Kidney (tissue), 14 donors: ENCODE results near the gene SH3BGRL2. TPM values are rescaled to one million over a fixed set of nuclear protein-coding genes. Genes with fewer than 3 reads are reported as not detected.

Experiments
- DNase-seq, 5 donors: peaks; one replicate each; pipeline ENCODE4 v3.0.0-alpha.2; 2013 to 2020
- FAIRE-seq: peaks from 2 replicates; lab custom pipeline; 2012; peaks lifted over from hg19 to GRCh38; lab: Jason Lieb, UNC
- H3K27ac ChIP-seq, 2 donors: one replicate each; pipeline ENCODE4 v1.7.0; 2013; ENCODE audit warnings: low read depth in 2 of 2, low read length in 2 of 2, inconsistent platforms in 1 of 2
- H3K27me3 ChIP-seq: one replicate; pipeline ENCODE4 v1.7.1; 2013; ENCODE audit warnings: low read length, inconsistent platforms; ENCODE audit not compliant: control insufficient read depth, insufficient read depth
- H3K36me3 ChIP-seq, 3 donors: one replicate each; pipeline versions ENCODE4 v1.7.0 to v1.7.1; 2013; ENCODE audit warnings: low read length in 3 of 3, control low read depth in 1 of 3, inconsistent platforms in 1 of 3; ENCODE audit not compliant: insufficient read depth in 3 of 3, control insufficient read depth in 2 of 3
- H3K4me1 ChIP-seq, 3 donors: one replicate each; pipeline versions ENCODE4 v1.7.0 to v1.7.1; 2013; ENCODE audit warnings: low read length in 3 of 3, inconsistent platforms in 1 of 3, low read depth in 1 of 3; ENCODE audit not compliant: control insufficient read depth in 2 of 3, insufficient read depth in 2 of 3
- H3K4me3 ChIP-seq, 3 donors: one replicate each; pipeline versions ENCODE4 v1.7.0 to v1.8.1; 2013; ENCODE audit warnings: low read length in 3 of 3, control low read depth in 1 of 3, inconsistent platforms in 1 of 3
- H3K9ac ChIP-seq, 3 donors: one replicate each; pipeline versions ENCODE4 v1.7.0 to v1.7.1; 2013; ENCODE audit warnings: low read length in 3 of 3, control low read depth in 1 of 3, inconsistent platforms in 1 of 3
- H3K9me3 ChIP-seq, 3 donors: one replicate each; pipeline versions ENCODE4 v1.7.0 to v1.7.1; 2013; ENCODE audit warnings: low read length in 3 of 3, control low read depth in 1 of 3, inconsistent platforms in 1 of 3; ENCODE audit not compliant: control insufficient read depth in 2 of 3, insufficient read depth in 1 of 3
- intact Hi-C: fragments of 100-400 bp; cut with DNase I; formaldehyde crosslinking; loops from one replicate; pipeline ENCODE4 v1.11.1; 2022
- polyA plus RNA-seq: library from polyadenylated mRNA; stranded (reverse); fragments of 350-450 nt; fragmentation: Illumina TruSeq; extraction: RNeasy Lipid Tissue Mini Kit (QIAGEN cat#74804); gene quantifications from one replicate; pipeline ENCODE4 v1.2.3, GENCODE V29; 2014; ENCODE audit warnings: low read depth, low replicate concordance; ENCODE audit not compliant: insufficient read depth
- total RNA-seq: library from RNA; stranded (reverse); fragmentation: NEBNext Ultra II Directional; extraction: Animal tissue kit (Norgen Biotek cat#: 25700); gene quantifications from one replicate; pipeline ENCODE4 v1.2.1, GENCODE V29; 2021
- TF ChIP-seq, protein P1 (sequence below): IDR thresholded peaks from 3 replicates; pipeline ENCODE4 v1.5.1; 2012; ENCODE audit warnings: mild to moderate bottlenecking, moderate library complexity, borderline replicate concordance; ENCODE audit not compliant: insufficient read depth; ENCODE audit errors: extremely low read depth
- donor health status: control.
- donor health status: control.
- donor health status: control.
- donor health status: control.
- donor health status: control.
- donor health status: DM: yes; HTN: yes; CAD: no.
- donor health status: Normal renal cell carcinoma (clear cell type).

The SH3BGRL2 gene
- total and polyA plus RNA-seq, 2 donors from 2014 or later = 14.6 to 18.6 TPM

DNA sequence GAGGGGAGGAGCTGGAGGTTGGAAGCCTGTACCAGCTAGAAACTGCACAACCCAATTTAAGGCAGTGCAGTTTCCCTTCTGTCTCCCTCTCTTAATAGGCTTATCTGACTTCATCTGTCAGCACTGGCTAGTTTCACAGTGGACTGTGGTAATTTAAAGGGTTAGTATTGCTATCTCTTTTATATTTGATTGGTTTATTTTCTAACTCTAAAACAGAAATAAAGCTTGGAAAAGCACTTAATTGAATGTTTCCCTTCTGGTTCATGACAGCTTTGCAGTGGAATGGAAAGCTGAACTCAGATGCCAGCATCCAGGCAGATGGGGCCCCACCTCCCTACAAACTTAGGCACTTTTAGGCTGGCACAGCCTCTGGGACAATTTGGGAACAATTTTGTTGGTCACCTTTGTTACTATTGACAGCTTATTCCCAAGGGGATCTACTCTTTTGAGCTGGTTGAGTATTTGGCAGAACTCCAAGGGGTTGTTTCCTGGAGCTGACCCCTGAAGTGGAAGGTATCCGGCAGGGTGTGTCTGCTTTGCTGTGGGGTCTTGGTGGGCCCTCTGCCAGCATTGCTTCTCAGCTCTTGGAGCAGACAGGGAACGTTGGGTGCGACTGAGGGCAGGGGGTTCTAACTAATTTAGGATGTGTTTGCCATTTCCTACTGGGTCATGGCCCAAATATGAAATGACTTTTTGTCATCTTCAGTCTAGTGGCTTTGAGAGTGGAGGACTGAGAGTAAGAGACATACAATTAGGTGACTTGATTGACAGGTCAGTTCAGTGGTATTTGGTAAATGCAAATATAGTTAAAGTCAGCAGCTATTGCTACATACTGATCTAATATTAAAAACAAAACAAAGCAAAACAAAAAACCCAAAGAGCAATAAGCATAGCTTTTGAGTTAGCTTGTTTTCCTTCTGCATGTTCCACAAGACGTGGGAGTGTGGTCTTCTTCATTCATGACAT lies 9.3 kb downstream of the SH3BGRL2 start:
- Histone ChIP-seq H3K4me3 (no peak overlapping the region), H3K27ac (no peak overlapping the region), H3K27me3 (no peaks in the 10 kb centered on the region), H3K9ac (no peak overlapping the region), H3K36me3 (no peaks in the 10 kb centered on the region), H3K4me1 (peaks cover 0 to 3% (median 3%) of the 10 kb centered on the region in 3 donors), H3K9me3 (no peaks in the 10 kb centered on the region)
- intact Hi-C loops = no loop called here
- FAIRE-seq = no peak
- TF ChIP-seq, protein P1, sequence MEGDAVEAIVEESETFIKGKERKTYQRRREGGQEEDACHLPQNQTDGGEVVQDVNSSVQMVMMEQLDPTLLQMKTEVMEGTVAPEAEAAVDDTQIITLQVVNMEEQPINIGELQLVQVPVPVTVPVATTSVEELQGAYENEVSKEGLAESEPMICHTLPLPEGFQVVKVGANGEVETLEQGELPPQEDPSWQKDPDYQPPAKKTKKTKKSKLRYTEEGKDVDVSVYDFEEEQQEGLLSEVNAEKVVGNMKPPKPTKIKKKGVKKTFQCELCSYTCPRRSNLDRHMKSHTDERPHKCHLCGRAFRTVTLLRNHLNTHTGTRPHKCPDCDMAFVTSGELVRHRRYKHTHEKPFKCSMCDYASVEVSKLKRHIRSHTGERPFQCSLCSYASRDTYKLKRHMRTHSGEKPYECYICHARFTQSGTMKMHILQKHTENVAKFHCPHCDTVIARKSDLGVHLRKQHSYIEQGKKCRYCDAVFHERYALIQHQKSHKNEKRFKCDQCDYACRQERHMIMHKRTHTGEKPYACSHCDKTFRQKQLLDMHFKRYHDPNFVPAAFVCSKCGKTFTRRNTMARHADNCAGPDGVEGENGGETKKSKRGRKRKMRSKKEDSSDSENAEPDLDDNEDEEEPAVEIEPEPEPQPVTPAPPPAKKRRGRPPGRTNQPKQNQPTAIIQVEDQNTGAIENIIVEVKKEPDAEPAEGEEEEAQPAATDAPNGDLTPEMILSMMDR = no peak
- peak in 2 of 5 donors; percentile 25 to 57 for DNase-seq

DNA sequence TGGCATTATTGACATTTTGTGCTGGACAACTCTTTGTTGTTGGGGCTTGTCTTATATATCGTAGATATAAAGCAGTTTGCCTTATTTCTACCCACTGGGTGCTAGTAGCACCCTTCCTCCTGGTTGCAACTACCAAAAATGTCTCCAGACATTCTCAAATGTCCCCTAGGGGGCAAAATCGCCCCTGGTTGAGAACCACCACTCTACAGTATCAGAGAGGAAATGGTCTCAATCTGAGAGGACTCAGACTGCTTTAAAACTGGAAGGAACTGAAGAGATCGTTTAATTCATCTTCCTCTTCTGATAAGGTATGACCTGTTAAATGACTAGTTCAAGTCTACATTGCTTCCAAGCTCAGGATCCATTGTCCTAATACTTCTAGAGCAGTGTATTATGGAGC lies 14.9 kb downstream of the SH3BGRL2 start:
- TF ChIP-seq, protein P1 = no peak
- FAIRE-seq = no peak
- DNase-seq = no peak
- Histone ChIP-seq H3K36me3 (no peaks in the 10 kb centered on the region), H3K9ac (no peak overlapping the region), H3K9me3 (no peaks in the 10 kb centered on the region), H3K4me3 (no peak overlapping the region), H3K27ac (peak overlapping the region in 1 of 2 donors; percentile 3), H3K27me3 (no peaks in the 10 kb centered on the region), H3K4me1 (peaks cover 0 to 7% (median 5%) of the 10 kb centered on the region in 3 donors)
- intact Hi-C loops = no loop called here

DNA sequence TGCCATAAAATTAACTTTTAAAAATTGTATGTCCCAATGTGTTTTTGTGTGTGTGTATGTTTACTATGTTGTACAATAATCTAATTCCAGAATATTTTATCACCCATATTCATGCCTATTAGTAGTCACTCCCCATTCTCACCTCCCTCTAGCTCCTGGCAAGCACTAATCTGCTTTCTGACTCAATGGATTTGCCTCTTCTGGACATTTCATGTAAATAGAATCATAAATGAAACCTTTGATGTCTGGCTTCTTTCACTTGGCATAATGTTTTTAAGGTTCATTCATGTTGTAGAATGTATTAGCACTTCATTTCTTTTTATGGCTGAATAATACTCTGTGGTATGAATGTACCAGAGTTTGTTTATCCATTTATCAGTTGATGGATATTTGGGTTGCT lies 15.4 kb downstream of the SH3BGRL2 start:
- intact Hi-C loops = no loop called here
- H3K4me1 ChIP-seq = peaks cover 0 to 7% (median 5%) of the 10 kb centered on the region in 3 donors
- H3K27ac ChIP-seq = no peak overlapping the region
- H3K4me3 ChIP-seq = no peak overlapping the region
- H3K36me3 ChIP-seq = no peaks in the 10 kb centered on the region
- DNase-seq (no peak), FAIRE-seq (no peak)
- H3K27me3 ChIP-seq = no peaks in the 10 kb centered on the region
- no peak overlapping the region for H3K9ac ChIP-seq
- H3K9me3 ChIP-seq = no peaks in the 10 kb centered on the region
- TF ChIP-seq, protein P1 = no peak
